NCI-H1694 treated with DMSO at 0.1 percent for 48 hours (cell line): ENCODE measurements around the gene RTP2.

Source experiments
- DNase-seq: peaks from one replicate; lab custom pipeline; 2025; lab: John Stamatoyannopoulos, UW

The RTP2 gene

DNA sequence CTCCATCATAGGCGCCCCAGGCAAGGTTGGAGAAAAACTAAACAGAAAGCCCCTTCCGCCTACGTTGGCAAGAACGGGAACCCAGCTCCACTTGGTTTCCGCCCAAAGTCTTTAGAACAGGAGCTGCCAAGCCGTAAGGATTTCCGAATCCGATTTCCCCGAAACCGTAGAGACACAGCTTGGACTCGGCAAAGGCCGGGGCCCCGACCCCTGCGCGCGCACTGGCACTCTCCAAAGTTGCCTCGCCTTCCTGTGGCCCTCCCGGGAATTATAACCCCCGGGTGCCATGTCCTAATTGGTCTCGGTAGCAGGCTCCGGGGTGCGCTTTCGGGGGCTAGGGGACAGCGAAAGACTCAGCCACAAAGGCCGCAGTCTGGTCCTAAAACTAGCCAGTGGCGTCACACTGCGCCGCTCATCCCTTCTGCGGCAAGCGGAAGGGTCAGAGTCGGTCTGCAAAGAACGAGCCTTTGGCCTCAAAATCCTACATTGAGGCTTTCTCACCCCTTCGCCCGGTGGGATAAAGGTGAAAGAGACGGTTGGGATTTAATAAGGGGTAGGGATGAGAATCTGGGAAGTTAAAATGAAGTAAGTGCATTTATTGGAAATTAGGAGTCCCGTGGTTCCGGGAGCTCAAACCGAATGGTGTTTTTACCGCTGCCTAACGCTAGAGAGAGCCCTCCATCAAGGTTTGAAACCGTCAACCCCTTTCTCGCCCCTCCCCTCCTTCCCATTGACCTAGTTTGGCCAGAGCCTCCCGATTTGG lies 36.2 kb upstream of the RTP2 start:
- peak; percentile 81 for DNase-seq

DNA sequence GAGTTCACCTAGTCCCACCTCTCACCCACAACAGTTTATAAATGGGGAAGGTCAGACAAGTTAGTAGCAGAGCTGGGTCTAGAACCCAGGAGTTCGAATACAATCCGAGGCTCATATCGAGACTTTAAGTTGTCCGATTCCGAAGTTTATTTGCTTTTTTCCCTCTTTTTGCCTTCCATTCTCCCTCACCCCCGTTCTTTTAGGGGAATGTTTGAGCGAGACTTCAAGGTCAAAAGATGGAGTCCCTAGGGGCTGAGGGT lies 35.6 kb upstream of the RTP2 start:
- no peak for DNase-seq

DNA sequence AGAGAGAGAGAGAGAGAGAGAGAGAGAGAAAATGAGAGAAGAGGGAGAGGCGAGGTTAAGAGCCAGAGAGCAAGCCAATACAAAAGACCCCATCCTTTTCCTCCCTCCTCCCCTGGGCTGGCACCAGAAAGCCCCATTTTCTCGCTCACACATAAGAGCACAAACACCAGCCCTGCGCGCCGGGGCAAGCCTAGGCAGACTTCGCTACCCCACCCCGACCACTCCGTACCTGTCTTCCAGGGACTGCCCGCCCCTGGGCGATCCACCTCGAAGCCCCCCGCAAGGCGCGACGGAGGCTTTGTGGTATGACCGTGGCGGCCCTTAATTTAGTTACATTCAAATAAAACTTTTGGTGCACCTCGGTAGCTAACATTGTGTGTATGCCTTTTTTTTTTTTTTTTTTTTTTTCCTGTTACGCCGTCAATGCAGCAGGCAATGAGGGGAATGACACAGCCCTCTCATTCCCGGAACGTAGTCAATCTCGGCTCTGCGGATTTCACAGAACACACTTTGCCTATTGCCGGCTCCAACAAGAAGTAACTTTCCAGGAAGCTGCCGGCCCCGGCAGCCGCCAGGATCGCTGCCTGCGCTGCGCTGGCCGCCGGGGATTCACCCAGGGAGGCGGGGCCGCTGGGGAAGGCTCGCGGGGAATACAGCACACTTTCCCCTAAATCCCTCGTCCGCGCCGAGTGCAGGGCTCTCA lies 35.2 kb upstream of the RTP2 start:
- DNase-seq = no peak

DNA sequence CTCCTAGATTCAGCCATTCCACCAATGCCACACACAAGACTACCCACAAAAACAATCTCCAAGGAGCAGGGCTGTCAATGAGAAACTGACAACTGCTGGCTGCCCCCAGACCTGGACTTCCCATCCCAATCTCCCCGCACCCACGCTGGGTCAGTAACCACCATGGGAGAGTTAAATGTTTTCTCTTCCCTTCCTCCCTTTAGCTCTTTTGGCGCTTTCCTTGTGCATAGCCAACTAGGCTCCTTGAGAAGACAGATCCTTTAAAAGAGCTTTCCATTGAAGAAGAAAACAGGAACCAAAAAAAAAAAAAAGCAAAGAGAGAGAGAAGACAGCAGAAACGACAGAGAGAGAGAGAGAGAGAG lies 34.6 kb upstream of the RTP2 start:
- no peak for DNase-seq

DNA sequence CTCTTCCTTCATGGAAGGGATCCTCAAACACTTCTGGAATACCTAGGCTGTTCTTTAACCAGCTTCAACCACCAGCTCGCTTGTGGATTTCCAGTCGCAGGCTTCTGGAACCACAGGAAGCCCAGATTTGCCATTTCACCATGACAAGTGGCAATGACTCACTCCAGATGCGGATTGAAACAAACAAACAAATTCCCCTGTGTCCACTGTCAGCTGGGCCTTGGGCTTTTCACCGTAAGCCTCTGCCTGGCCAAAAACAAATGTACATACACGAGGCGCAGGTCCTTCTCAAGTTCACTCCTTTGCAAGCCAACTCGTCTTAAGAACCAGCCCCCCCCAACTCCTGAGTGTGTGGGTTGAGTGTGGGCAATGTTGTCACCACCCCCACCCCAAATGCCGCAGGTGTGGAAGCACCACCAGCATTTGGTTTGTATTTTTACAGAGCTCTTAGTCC lies 34.1 kb upstream of the RTP2 start:
- no peak for DNase-seq

DNA sequence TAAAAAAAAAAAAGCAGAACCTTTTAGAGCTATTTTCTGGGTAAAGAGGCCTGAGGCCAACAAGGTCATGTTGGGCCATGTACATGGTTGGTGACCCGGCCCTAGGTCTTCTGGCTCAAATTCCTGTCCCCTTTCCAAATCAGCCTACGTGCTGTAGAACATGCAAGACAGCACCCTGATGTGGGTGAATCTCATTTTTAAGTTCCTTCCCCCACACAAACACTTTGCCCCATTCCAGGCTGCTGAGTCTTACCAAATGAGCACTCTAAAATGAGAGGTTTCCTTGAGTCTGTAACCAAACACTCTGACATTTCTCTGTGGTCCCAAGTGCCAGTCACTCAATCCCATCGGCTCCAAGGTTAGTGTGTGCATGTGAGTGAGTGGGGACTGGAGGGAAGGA lies 33.5 kb upstream of the RTP2 start:
- DNase-seq = no peak

DNA sequence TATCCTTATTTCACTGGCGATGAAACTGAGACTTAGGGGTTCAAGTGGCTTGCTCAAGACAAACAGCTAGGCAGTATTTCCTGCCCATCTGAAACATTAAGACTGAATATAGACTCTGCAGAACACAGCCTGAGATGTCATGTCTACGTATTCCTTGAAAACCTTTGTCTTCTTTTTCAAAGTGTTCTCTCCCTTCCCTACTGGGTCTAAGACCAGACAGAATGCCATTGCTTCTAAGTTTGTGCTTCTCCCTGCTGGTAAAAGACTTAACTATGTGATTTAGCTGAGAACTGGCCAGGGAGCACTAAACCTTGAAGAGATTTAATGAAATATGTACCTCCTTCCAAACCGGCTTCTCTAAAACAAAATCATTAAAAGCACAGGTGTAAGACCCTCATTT lies 33.0 kb upstream of the RTP2 start:
- no peak for DNase-seq

DNA sequence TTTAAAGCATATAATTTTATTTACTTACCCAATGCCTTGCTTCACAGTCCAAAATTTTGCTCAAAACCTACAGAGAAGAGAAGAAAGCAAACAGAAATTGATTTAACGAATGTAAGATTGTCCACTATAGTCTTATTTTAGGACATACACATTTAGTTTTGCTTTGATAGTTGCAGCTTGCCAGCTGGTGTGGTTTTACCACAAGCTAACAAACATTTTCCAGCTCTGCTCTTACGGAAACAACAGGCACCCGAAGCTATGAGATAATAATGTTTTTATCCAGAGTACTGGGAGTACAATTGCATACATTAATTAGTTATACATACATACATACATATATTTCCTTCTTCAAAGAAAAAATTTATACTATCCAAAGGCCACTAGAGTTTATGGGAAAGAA lies 32.5 kb upstream of the RTP2 start:
- DNase-seq = no peak

DNA sequence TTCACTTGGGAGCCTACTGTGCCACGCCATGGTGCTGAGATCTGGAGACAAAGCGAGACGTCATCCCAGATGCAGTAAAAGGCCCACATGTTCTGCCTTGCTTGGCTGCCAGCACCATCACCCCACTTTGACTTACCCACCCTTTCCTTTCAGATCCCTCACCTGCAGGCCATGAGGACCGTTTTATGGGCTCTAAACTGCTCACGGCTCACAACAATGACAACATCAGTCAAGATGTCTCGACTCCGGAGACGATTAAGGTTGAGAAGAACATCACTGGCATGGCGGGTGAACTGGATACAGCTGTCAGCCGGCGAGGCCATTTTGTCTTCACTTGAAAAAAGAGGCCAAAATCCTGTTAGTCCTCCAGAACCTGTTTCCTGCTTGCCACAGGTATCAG lies 31.0 kb upstream of the RTP2 start:
- no peak for DNase-seq

DNA sequence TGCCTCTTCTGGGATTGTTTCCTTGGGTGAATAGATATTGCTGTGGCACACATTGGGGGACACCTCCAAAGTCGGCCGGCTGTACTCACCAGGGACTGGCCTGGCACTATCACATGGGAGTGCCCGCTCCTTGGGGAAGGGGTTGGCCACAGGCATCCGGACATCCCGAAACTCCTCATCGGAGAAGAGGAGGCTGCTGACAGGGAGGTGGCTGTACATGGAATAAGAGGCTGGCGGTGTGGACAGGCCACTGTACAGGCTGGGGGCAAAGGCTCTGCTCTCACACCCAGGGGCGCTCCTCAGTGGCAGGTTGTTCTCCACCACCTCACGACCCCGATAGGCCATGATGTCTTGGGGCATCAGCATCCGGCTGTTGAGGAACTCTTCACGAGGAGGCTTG lies 27.2 kb upstream of the RTP2 start:
- no peak for DNase-seq

DNA sequence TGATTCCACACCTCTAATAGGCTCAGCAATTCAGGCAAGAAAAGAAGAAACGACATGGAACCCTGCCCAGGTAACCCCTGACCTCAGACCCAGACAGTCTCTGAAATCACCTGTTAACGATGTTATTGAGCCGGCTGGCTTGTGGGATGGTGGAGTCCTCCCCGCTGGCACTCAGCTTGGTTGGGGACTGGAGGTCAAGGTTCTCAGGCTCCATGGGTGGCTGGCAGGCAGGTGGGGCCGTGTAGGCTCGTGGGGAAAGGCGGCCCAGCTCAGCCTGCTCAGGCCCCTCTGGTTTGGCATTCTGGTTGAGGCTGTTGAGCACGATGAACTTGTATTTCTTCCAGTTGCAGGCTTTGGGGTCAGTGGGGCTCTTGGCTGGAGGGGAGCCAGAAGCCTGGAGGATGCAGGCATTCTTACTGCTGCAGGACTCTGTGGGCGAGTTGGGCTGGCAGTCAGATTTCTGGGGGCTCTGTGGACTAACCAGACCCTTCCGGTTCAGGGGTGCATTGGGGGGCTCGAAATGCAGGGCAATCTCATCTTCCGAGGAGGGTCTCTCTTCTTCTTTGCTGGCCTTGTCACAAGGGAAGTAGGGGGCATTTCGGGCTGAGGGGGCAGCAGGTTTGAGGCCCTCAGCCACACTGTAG lies 26.7 kb upstream of the RTP2 start:
- no peak for DNase-seq

DNA sequence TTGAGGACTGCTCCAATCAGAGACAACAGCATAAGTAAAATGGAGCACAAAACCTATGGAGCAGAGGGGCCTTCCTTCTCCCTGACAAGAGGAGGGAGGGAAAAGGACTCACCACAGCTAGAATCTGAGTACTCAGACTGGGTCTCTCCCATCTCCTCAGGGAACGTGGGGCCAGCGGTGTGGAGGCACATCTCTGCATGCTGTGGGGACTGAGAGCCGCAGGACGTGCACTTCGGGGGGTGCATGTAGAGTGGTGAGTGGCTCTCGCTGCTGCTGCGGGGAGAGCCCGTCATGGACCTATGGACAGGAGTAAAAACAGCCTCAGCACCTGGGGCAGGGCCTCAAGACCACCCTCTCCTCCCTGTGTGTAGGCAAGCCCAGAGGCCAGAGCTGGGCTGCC lies 25.9 kb upstream of the RTP2 start:
- DNase-seq = no peak

DNA sequence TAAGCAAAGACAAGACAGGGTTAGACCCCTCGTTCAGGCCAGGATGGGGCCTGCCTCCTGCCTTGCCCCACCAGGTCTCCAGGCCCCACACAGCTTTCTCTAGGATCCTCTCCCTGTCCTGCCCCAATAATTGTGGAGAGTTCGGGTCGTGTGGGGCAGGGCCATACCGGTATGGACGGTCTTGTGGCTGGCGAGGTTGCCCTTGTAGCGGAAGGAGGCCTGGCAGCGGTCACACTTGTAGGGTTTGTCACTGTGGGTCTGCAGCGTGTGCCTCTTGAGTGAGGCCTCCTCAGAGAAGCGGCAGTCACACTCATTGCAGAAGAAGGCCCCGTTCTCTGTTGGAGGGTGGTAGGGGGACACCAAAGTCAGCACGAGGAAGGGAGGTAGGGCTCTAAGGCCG lies 24.2 kb upstream of the RTP2 start:
- DNase-seq = no peak

DNA sequence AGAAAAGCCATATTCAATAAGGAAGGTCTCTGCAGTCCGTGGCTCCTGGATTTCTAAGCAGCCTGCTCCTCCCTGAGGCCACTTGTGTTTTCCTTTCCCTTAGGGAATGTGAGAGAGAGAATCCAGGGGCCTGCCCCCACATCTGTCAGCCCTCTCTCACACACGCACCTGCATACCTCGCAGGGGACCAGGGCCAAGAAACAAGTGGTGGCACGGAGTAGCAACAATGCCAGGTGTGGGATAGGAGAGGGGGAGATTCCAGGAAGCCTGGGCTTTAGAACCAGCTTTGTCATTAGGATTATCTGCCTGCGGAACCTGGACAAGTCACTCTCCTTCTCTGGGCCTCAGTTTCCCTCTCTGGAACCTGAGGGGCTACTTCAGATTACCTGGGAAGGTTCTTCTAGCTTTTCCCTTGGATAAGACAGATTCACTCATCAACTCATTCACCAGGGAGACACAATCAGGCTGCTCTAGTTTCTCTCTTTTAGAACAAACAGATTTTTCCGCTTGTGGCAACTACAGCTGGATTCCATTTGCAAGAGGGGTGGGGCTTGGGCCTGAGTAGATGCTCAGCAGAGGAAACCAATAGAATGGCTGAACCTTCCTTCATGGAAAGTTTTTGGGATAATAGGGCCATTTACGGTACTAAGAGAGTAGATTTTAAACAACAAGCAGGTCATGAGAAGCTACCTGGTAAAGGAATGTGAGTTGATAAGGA lies 23.5 kb upstream of the RTP2 start:
- DNase-seq = no peak

DNA sequence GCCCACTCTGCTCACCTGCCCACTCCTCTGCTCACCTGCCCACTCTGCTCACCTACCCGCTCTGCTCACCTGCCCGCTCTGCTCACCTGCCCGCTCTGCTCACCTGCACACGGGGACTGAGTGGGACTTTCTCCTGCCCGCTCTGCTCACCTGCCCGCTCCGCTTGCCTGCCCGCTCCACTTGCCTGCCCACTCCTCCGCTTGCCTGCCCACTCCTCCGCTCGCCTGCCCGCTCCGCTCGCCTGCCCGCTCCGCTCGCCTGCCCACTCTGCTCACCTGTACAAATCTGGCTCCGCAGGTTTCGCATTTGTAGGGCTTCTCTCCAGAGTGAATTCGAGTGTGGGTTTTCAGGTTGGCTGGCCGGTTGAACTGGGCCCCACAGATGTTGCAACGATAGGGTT lies 22.9 kb upstream of the RTP2 start:
- no peak for DNase-seq

DNA sequence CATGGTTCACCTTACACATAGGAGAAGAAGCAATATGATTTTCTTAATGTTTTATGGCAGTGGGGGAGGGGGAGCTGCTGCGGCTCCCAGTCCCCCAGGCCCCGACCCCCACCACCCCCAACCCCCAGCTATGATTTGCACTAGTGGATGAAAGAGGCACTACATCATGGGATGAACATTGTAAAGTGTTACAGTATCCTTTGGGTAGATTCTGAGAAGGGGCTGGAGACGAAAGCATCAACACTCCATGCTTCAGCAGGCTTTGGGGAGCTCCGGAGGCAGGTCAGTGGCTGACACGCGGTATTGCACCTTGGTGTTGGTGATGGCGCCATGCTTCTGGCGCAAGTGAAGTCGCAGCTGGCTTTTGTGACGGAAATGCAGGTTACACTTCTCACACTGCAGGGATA lies 19.9 kb upstream of the RTP2 start:
- no peak for DNase-seq

DNA sequence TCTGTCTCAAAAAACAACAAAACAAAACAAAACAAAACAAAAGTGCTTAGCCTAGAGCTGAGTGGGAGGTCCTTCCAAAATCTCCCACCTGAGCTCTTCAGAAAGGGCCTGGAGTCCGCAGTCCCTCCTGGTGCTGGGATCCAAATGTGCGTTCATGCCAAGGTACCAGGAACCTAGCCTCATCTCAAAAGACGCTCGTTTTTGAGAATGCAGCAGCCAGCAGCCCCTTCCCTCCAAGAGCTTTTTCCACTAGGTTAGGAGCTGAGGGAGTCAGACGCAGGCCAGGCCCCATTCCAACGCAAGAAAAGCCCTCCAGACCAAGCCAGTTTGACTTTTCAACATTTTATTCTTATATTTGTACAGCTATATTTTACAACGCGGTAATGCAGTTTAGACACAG lies 18.7 kb upstream of the RTP2 start:
- no peak for DNase-seq

DNA sequence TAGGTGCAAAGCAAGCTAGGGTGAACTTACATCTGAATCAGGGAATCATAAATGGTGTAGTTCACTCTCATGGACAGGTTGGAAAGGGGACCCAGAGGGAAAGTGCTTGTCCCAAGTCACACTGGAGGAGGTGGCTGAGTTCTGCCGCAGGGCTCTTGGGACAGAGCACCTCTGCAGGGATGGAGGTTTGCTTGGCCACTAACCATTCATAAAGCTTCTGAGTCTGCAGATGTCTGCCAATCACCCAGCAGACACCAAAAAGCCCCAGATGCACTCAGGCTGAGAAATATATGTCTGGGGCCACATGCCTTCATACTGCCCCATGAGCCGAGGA lies 17.9 kb upstream of the RTP2 start:
- no peak for DNase-seq

DNA sequence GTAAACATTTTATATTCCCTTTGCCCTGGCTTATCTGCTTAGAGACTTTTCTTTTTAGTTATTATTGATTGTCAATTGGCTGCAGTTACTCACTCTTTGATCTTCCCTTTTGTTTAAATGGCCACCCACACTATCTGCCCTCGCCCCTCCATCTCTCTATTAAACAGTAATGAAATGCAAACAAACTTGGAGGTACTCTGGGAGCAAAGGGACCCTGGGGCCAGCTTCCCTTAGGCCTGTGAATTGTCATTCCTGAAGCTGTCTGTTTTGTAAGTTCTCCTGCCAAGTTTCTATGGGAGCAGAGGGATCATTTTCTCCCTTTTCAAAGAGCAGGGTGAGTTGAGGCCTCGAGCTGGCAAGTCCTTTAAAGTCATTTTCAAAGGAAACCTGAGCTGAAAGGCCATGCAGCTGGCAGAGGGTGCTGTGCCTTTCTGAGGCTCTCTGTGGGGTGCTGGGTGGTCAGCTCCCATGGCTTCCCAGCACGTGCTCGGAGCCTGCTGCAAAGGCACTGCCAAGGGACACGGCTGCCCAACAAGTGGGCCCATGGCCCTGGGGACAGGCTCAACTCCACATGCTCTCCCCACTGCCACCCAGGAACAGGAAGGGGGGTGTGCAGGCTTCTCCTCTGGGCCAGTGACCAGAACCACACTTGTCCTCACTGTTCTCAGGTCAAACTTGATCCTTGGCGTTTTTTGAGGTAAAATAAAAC lies 17.4 kb upstream of the RTP2 start:
- no peak for DNase-seq

DNA sequence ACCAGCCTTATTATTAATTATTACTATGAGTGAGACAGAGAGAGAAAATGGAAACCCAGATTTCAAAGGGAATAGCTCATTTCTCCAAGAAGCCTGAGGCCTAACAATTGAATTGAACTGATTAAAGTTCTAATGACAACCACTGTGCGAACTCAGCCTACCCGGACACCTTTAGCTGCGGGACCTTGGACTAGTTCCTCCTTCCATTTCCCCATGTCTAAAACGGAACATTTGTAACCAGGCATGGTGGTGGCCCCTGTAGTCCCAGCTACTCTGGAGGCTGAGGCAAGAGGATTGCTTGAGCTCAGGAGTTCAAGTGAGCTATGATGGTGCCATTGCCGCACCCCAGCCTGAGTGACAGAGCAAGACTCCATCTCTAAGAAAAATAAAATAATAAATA lies 16.4 kb upstream of the RTP2 start:
- DNase-seq = no peak

DNA sequence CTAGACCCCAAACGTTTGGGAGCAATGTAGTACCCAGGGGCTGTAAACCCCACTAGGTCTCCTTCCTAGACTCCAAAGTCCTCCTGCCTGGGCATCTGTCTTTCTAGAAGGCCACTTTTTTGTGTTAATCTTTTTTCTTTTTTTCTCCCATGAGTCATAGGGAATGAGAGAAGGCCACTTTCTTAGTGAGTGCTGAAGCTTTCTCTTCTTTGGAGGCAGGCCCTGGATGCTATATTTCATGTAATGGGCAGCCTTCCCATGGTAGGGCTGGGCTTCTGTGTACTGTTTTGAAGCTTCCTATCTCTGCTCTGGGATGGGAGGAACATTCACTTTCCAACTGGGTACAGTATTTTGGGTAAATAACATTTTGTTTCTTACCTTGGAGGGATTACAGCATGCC lies 15.2 kb upstream of the RTP2 start:
- DNase-seq = no peak

DNA sequence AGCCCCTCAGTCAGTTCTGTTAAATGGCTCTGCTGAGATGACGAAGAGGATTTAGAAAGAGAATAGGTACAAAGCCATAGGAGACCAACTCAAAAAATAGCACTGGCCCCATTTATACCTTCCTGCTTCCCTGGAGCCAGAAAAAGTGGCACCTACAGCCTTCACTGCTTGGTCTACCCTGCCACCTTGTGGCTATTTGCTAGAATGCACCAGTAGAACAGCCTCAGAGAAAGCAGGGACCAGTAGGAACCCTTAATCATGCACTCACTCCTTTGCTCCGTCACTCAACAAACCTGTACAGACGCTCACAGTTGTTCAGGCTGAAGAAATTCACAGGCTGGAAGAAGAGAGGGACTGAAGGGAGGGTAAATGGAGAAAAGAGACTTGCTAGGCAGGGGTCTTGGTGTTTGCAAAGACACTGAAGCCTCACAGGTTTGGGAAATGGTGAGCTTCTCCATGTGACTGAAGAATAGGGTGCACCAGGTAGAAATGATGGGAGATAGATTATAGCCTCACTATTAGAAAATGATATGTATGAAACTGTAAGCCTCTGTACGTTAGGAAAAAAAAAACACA lies 12.1 kb upstream of the RTP2 start:
- peak; percentile 58 for DNase-seq
